ENCODE measurements around the gene AMOTL1.
"Not testable (repeated sequence)": the region's sequence is repeated elsewhere in the genome, so short reads cannot be mapped to it uniquely, and the experiment has no call there.

AMOTL1 gene

DNA sequence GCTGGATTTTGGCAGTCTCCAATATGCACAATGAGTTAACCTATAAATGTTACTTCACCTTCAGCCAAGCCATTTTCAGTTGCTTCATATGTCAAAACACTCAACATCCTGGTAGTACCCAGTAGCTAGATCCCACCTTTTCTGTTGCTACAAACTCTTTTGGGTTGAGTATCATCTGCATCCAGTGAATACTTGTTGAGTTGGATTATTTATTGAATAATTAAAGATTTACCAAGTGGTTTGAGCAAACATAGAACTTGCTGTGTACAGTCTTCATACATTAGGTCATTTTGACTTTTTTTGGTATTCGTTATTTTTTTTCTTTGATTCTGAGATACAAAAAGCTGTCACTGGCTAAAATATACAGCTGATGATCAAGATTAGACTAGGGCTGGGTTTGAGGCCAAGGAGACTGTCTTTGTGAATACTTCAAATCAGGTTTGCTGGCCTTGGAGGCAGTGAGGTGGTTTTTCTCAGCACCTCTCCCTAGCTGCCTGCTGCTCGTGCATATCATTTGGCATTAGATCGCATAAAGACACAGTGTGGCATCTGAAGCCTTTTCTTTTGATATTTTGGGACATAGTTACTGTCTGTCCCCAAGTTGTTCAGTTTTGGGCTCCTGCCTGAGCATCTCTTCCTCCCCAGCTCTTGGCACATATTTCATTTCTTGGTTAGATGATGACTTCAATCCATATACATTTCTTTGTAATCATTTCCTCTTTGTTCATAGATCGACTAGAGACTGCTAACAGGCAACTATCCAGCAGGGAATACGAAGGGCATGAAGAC lies 62.8 kb downstream of the AMOTL1 start:
- no peak for DNase-seq

DNA sequence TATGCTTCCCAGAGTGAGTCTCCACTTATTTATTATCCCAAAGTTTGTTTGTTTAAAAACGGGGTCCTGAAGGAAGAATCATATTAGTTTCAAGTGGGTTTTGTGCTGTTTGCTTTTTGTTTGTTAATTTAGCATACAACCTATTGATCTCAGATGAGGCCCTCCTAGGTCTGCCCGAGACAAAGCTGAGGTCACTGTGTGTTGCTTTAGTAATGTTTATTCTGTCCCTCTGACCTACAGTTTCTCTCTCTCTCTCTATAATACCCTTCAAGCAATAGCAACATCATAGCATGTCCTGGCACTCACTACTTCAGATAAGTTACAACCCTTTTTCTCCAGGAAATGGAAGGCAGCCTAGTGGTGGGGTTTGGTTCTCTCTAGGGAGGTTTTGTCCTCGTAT lies 63.4 kb downstream of the AMOTL1 start:
- DNase-seq = no peak

DNA sequence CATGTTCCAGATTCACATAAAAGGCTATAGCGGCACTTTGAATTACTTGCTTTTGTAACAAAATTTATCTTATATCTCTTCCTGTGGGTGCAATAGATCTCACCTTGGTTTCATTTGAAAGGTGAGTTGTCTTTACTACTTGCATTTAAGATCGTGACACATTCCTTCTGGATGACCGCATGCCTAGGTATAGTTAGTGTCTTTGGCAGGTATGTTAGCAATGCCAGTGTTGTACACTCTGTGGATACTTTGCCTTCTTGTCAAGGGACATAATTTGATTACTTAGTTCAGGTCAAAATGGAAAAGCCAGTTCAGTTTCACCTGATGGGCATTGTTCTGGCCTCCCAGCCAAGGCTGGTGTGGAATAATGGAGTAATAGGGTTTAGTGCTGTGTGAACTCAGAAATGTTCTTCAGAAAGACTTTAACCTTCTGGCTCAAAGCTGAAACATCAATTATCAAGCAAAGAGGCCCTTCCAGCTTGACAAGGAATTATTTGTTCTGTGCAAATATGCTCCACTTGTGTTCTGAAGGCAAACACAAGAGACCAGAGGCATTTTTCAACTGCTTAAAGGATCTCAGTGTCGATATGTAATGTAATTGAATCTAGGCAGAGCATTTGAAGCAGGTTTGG lies 64.6 kb downstream of the AMOTL1 start:
- DNase-seq = no peak

GRCh38 chr11:94834911-94835593 lies 66.9 kb downstream of the AMOTL1 start:
- no peak for DNase-seq

GRCh38 chr11:94835594-94835927 lies 67.4 kb downstream of the AMOTL1 start:
- no peak for DNase-seq

GRCh38 chr11:94837317-94837716 lies 69.2 kb downstream of the AMOTL1 start:
- no peak for DNase-seq

GRCh38 chr11:94838027-94838731 lies 70.0 kb downstream of the AMOTL1 start:
- no peak for DNase-seq

- DNase-seq = no peak
These were observed 72.1 kb downstream of the AMOTL1 start for GRCh38 chr11:94840209-94840608.

GRCh38 chr11:94844031-94844430 lies 75.9 kb downstream of the AMOTL1 start:
- DNase-seq = no peak

GRCh38 chr11:94845622-94846021 lies 77.5 kb downstream of the AMOTL1 start:
- peak; percentile 46 for DNase-seq

GRCh38 chr11:94849839-94850238 lies 81.7 kb downstream of the AMOTL1 start:
- DNase-seq = no peak

- no peak for DNase-seq
These were observed 83.9 kb downstream of the AMOTL1 start for GRCh38 chr11:94851864-94852636.

DNA sequence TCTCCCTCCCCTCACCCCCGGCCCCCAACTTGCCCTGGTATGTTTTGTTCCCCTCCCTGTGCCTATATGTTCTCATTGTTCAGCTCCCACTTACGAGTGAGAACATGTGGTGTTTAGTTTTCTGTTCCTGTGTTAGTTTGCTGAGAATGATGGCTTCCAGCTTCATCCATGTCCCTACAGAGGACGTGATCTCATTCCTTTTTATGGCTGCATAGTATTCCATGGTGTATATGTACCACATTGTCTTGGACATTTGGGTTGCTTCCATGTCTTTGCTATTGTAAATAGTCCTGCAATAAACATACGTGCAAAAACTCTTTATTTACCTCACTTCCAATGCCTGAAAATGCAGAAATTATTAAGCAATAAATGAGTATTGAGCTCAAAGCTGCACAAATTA lies 85.1 kb downstream of the AMOTL1 start:
- DNase-seq = not testable (repeated sequence)

DNA sequence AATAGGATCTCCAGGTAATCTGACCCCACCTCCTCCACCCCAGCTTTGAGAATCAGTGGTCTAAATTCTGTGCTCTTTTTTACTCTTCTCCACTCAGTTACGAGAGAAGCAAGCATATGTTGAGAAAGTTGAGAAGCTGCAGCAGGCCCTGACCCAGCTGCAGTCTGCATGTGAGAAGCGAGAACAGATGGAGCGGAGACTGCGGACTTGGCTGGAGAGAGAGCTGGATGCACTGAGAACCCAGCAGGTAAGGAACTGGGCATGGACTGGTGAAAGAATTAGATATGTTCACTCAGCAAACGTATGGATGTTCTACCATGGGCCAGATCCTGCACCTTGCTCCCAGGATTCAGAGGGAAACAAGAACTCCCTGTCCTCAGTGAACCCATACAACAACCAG lies 85.7 kb downstream of the AMOTL1 start:
- DNase-seq = no peak

GRCh38 chr11:94854770-94855633 lies 86.8 kb downstream of the AMOTL1 start:
- no peak for DNase-seq

GRCh38 chr11:94855666-94856065 lies 87.5 kb downstream of the AMOTL1 start:
- no peak for DNase-seq

- DNase-seq = no peak
These were observed 88.3 kb downstream of the AMOTL1 start for GRCh38 chr11:94856443-94856842.

- DNase-seq = no peak
These were observed 89.2 kb downstream of the AMOTL1 start for GRCh38 chr11:94857337-94857736.

DNA sequence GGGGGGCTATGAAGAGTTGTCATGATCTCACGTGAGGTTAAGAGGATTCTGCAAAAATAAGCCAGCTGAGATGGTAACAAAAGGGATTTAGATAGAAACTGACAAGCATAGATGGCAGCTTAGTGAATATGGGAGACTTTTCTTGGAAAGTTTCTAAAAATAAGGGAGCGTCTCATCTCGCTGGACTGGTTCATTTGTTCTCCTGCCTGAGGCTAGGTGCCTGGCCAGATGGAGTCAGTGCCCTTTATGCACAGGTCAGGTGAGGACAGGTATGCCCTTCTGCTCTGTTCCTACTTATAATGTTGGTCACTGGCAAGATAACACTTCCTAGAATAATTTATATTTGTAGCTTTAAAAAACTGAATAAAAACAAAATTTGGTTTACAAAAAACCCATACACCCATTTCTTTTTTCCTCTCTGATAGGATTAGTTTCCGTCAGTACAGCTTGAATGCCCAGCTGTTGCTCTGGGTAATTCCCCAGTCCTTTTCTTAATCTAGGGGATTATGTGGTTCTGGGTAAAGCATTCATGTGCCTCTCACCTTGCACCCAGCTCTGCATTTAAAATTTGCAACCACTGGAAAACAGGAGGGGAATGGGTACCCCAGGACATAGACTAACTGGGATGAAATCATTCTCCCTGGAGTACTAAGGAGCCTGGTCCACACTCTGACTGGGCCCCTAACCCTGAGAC lies 90.0 kb downstream of the AMOTL1 start:
- DNase-seq = no peak

GRCh38 chr11:94860333-94860732 lies 92.2 kb downstream of the AMOTL1 start:
- DNase-seq = no peak

GRCh38 chr11:94861306-94861845 lies 93.2 kb downstream of the AMOTL1 start:
- no peak for DNase-seq

Data from DMS79 treated with DMSO at 0.1 percent for 48 hours (cell line).